ENCODE measurements around the gene AREG. TPM values are rescaled to one million over a fixed set of nuclear protein-coding genes. Genes with fewer than 3 reads are reported as not detected.

The AREG gene
- polyA plus RNA-seq, 1 donor (not counting 4 experiments of a cell fraction or from before 2014, with no cell fraction given) = 1,566 TPM

GRCh38 chr4:74407891-74408290 is 37.0 kb upstream of the AREG start:
- Histone ChIP-seq H3K27me3 (ENCODE audit: control insufficient read depth, extremely low read depth, insufficient read depth, low read length) (no peaks in the 10 kb centered on the region), H4K20me1 (ENCODE audit: control insufficient read depth, extremely low read depth, insufficient read depth, low read length) (no peaks in the 10 kb centered on the region), H3K36me3 (ENCODE audit: control insufficient read depth in 2 of 2, extremely low read depth in 1 of 2, insufficient read depth in 2 of 2, low read length in 2 of 2) (no peaks in the 10 kb centered on the region), H3K9me3 (ENCODE audit: control insufficient read depth, low read depth, low read length) (no peaks in the 10 kb centered on the region), H3K4me2 (ENCODE audit: control insufficient read depth, extremely low read depth, insufficient read depth, low read depth, low read length) (peak overlapping the region; percentile 81), H3K79me2 (ENCODE audit: control insufficient read depth, insufficient read depth, low read length) (peaks cover 2% of the 10 kb centered on the region), H3K27ac (ENCODE audit: control insufficient read depth, insufficient read depth, low read length) (peak overlapping the region; percentile 99), H3K9ac (ENCODE audit: control insufficient read depth, extremely low read depth, insufficient read depth, low read length) (peak overlapping the region; percentile 84), H3K9me1 (ENCODE audit: control insufficient read depth, extremely low read depth, insufficient read depth, low read length) (no peaks in the 10 kb centered on the region), H2AFZ (ENCODE audit: control insufficient read depth, low read length) (no peak overlapping the region), H3K4me3 (ENCODE audit: control insufficient read depth in 2 of 3, extremely low read depth in 1 of 3, insufficient read depth in 2 of 3, low read depth in 1 of 3, low read length in 3 of 3) (peak overlapping the region in 1 of 3 experiments; percentile 9), H3K4me1 (ENCODE audit: control insufficient read depth, extremely low read depth, insufficient read depth, low read length) (peaks cover 56% of the 10 kb centered on the region)
- DNase-seq (ENCODE audit: low read depth, low spot score) (no peak), FAIRE-seq (peak; percentile 60)
- TF ChIP-seq EZH2 (IDR thresholded peaks at IDR 0.05; ENCODE audit: low read length) = no peak
- TF ChIP-seq CTCF (optimal IDR thresholded peaks at IDR 0.05 in 1 of 3, IDR thresholded peaks at IDR 0.05 in 1 of 3, conservative IDR thresholded peaks at IDR 0.05 in 1 of 3; ENCODE audit: extremely low read depth in 1 of 3, insufficient read depth in 2 of 3, low read length in 3 of 3) = no peak
- dilution Hi-C loops (cut with MboI; ENCODE audit: extremely low pct_ligation_motif_present, low sequenced_read_pairs) = no loop called here

- Histone ChIP-seq H3K9me3 (ENCODE audit: control insufficient read depth, low read depth, low read length) (no peaks in the 10 kb centered on the region), H3K79me2 (ENCODE audit: control insufficient read depth, insufficient read depth, low read length) (peaks cover 4% of the 10 kb centered on the region), H3K9ac (ENCODE audit: control insufficient read depth, extremely low read depth, insufficient read depth, low read length) (peak overlapping the region; percentile 84), H3K9me1 (ENCODE audit: control insufficient read depth, extremely low read depth, insufficient read depth, low read length) (no peaks in the 10 kb centered on the region), H2AFZ (ENCODE audit: control insufficient read depth, low read length) (no peak overlapping the region), H3K4me3 (ENCODE audit: control insufficient read depth in 2 of 3, extremely low read depth in 1 of 3, insufficient read depth in 2 of 3, low read depth in 1 of 3, low read length in 3 of 3) (peak overlapping the region in 1 of 3 experiments; percentile 46), H3K36me3 (ENCODE audit: control insufficient read depth in 2 of 2, extremely low read depth in 1 of 2, insufficient read depth in 2 of 2, low read length in 2 of 2) (no peaks in the 10 kb centered on the region), H4K20me1 (ENCODE audit: control insufficient read depth, extremely low read depth, insufficient read depth, low read length) (no peaks in the 10 kb centered on the region), H3K27me3 (ENCODE audit: control insufficient read depth, extremely low read depth, insufficient read depth, low read length) (no peaks in the 10 kb centered on the region), H3K4me1 (ENCODE audit: control insufficient read depth, extremely low read depth, insufficient read depth, low read length) (peaks cover 62% of the 10 kb centered on the region), H3K27ac (ENCODE audit: control insufficient read depth, insufficient read depth, low read length) (peak overlapping the region; percentile 99), H3K4me2 (ENCODE audit: control insufficient read depth, extremely low read depth, insufficient read depth, low read depth, low read length) (peak overlapping the region; percentile 81)
- TF ChIP-seq EZH2 (IDR thresholded peaks at IDR 0.05; ENCODE audit: low read length) (no peak), CTCF (optimal IDR thresholded peaks at IDR 0.05 in 1 of 3, IDR thresholded peaks at IDR 0.05 in 1 of 3, conservative IDR thresholded peaks at IDR 0.05 in 1 of 3; ENCODE audit: extremely low read depth in 1 of 3, insufficient read depth in 2 of 3, low read length in 3 of 3) (no peak)
- FAIRE-seq (peak; percentile 98), DNase-seq (ENCODE audit: low read depth, low spot score) (peak; percentile 96)
- dilution Hi-C loops (cut with MboI; ENCODE audit: extremely low pct_ligation_motif_present, low sequenced_read_pairs) = no loop called here
Observed at GRCh38 chr4:74408639-74409038, 36.3 kb upstream of the AREG start.
